Stomach (tissue), 4 donors: ENCODE measurements around the gene ARHGAP29.

ENCODE experiments used
- EP300 ChIP-seq: sonication (generic); formaldehyde crosslinking; IDR thresholded peaks from one replicate; pipeline ENCODE4 v1.6.1; 2017; ENCODE audit warnings: antibody characterized with exemption
- POLR2AphosphoS5 ChIP-seq, 3 donors: sonication (generic); formaldehyde crosslinking; IDR thresholded peaks; one replicate each; pipeline ENCODE4 v1.6.1; 2016; ENCODE audit warnings: antibody characterized with exemption in 3 of 3
- TF ChIP-seq, protein P1 (sequence below), 7 experiments: fragments of 450-650 bp in 4 of 7; fragments of 200-600 bp in 3 of 7; sonication (generic) in 3 of 7; IDR thresholded peaks; one replicate each; pipeline ENCODE4 v1.5.1; 2016 to 2019; ENCODE audit warnings: antibody characterized with exemption in 7 of 7, control low read depth in 2 of 7, mild to moderate bottlenecking in 1 of 7

DNA sequence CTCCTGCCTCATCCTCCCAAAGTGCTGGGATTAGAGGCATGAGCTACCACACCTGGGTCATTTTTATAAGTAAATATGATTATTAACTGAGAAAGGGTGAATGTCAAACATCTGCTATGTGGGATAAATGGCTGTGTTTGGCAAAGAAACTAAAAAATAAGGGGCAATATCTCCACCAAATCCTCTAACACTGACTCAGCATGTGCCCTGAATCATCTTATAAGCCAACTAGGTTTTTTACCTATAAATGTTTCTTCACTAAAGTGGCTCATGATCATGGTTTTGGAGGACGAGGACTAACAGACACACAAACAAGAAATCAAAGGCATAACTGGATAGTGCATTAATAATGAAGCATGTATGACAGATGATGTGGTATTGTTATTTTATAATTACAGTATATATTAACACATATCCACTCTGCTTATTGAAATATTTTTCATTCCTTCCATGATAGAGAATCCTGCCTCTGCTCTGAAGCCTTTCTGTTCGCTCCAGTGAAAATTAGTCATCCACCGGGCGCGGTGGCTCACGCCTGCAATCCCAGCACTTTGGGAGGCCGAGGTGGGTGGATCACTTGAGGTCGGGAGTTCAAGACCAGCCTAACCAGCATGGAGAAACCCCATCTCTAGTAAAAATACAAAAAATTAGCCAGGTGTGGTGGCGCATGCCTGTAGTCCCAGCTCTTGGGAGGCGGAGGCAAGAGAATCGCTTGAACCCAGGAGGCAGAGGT lies 11.7 kb upstream of the ARHGAP29 start:
- TF ChIP-seq EP300, result no peak
- TF ChIP-seq, protein P1, sequence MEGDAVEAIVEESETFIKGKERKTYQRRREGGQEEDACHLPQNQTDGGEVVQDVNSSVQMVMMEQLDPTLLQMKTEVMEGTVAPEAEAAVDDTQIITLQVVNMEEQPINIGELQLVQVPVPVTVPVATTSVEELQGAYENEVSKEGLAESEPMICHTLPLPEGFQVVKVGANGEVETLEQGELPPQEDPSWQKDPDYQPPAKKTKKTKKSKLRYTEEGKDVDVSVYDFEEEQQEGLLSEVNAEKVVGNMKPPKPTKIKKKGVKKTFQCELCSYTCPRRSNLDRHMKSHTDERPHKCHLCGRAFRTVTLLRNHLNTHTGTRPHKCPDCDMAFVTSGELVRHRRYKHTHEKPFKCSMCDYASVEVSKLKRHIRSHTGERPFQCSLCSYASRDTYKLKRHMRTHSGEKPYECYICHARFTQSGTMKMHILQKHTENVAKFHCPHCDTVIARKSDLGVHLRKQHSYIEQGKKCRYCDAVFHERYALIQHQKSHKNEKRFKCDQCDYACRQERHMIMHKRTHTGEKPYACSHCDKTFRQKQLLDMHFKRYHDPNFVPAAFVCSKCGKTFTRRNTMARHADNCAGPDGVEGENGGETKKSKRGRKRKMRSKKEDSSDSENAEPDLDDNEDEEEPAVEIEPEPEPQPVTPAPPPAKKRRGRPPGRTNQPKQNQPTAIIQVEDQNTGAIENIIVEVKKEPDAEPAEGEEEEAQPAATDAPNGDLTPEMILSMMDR (IDR thresholded peaks at IDR 0.05), result no peak
- no peak for TF ChIP-seq POLR2AphosphoS5 (IDR thresholded peaks at IDR 0.05)
